Central memory CD8-positive, alpha-beta T cell (primary cell): Measurements from ENCODE around the gene TMEM234.

ENCODE experiments used
- ATAC-seq: fragments of 150-1000 bp; cut with Tn5 transposase; replicated peaks from 2 replicates; pipeline ENCODE4 v1.10.0; 2022; ENCODE audit warnings: mild to moderate bottlenecking, moderate FRiP score, moderate number of reproducible peaks; ENCODE audit not compliant: poor library complexity, severe bottlenecking; ENCODE audit errors: extremely low read depth
- DNase-seq, 2 donors: peaks; one replicate each; pipeline ENCODE4 v3.0.0; 2021; ENCODE audit warnings: low spot score in 2 of 2
- H3K27ac Mint-ChIP-seq: one replicate; pipeline ENCODE4 v1.8.0; 2022; ENCODE audit warnings: low read depth, mild to moderate bottlenecking, moderate library complexity, mixed read lengths
- H3K27me3 Mint-ChIP-seq: one replicate; pipeline ENCODE4 v1.8.0; 2022; ENCODE audit warnings: mixed read lengths
- H3K36me3 Mint-ChIP-seq: one replicate; pipeline ENCODE4 v1.8.0; 2022; ENCODE audit warnings: mild to moderate bottlenecking, moderate library complexity, mixed read lengths; ENCODE audit not compliant: insufficient read depth
- H3K4me1 Mint-ChIP-seq: one replicate; pipeline ENCODE4 v1.8.0; 2022; ENCODE audit warnings: mixed read lengths
- H3K4me3 Mint-ChIP-seq: one replicate; pipeline ENCODE4 v1.8.0; 2022; ENCODE audit warnings: mild to moderate bottlenecking, moderate library complexity, mixed read lengths
- H3K9me3 Mint-ChIP-seq: one replicate; pipeline ENCODE4 v1.8.0; 2022; ENCODE audit warnings: mixed read lengths

Gene TMEM234

DNA sequence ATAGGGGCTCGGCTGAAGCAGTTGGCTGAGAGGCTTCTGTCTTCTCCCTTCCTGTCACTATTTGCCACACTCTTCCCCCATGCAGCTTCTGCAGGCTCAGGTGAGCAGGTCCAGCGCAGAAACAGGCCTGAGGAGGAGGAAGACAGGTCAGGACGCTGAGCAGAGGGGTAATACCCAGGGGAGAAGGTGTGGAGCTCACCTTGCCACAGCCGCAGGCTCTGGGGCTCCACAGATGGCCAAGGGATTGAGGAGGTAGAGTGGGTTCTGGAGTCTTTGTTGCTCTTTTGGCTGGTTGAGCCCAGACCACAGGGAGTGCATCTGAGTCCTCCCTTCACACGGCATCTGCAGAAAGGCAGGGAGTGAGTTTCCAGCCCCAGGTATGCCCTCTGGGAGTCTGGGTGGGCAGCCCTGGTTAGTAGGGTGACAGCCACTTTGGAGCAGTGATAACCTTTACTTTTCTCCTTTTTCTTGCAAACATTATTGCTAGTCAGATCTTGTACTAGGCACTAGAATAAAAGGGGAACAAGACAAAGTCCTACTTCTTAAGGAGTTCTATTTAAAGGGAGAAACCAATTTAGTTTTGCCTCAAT lies 9.8 kb upstream of the TMEM234 start:
- H3K9me3 Mint-ChIP-seq, result no peaks in the 10 kb centered on the region
- H3K36me3 Mint-ChIP-seq, result peaks cover 38% of the 10 kb centered on the region
- DNase-seq (no peak), ATAC-seq (no peak)
- H3K27me3 Mint-ChIP-seq, result no peaks in the 10 kb centered on the region
- no peak overlapping the region for H3K27ac Mint-ChIP-seq
- no peak overlapping the region for H3K4me3 Mint-ChIP-seq
- peaks cover 6% of the 10 kb centered on the region for H3K4me1 Mint-ChIP-seq

DNA sequence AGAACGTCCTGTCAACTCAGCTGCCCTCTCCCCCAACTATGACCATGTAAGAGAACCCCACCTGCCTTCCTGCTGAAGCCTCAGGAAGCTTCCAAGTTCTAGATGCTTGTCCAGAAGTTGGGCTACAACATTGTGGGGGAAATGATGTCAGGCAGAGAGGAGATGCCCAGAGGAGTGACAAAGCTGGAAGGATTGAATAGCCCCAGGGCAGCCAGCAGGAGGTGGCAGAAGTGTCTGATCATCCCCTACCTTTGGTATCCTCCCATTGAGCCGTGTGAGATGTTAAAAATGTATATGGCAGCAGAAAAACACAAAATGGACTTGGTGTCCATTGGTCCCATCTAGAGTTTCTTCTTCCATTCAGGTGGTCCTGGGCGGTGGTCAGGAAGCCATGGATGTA lies 6.6 kb upstream of the TMEM234 start:
- no peaks in the 10 kb centered on the region for H3K9me3 Mint-ChIP-seq
- no peak overlapping the region for H3K27ac Mint-ChIP-seq
- no peak overlapping the region for H3K4me3 Mint-ChIP-seq
- DNase-seq, result no peak
- no peak for ATAC-seq
- H3K27me3 Mint-ChIP-seq, result no peaks in the 10 kb centered on the region
- H3K4me1 Mint-ChIP-seq, result peaks cover 13% of the 10 kb centered on the region
- H3K36me3 Mint-ChIP-seq, result peaks cover 58% of the 10 kb centered on the region

DNA sequence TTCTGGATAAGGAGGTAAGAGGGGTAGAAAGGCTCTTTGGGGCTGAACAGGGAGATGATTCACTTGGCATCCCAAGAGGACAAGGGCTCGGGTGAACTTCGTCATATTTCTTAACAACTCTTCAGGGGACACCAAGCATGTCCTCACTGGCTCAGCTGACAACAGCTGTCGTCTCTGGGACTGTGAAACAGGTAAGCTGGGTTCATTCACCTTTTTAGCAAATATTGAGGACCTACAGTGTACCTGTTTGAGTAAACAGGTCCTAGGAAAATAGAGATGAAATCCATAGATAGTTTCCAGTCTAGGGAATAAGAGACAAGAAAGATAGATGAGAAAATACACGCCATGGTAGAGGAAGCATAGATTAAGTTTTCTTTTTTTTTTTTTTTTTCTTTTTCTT lies 2.1 kb upstream of the TMEM234 start:
- H3K4me1 Mint-ChIP-seq, result peaks cover 30% of the 10 kb centered on the region
- H3K27ac Mint-ChIP-seq, result no peak overlapping the region

DNA sequence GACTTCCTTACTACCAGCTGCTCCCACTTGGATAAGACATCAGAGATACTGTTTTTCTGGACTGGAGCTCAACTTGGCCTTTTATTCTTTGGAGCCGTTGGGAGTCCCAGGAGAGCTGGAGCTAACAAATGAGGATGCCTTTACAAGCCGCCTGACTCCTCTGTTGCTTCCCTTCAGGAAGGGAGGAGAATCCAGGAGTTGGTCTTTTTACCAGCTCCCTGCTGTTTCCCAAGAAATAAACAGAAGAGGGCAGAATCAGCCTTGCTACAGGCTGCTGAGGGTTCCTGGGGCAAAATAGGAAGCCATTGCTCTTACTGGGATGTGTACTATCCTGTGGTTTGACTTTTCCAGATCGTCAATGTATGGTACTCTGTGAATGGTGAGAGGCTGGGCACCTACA lies 1.5 kb upstream of the TMEM234 start:
- Mint-ChIP-seq H3K27me3 (no peaks in the 10 kb centered on the region), H3K4me1 (peaks cover 30% of the 10 kb centered on the region), H3K4me3 (peak overlapping the region; percentile 49), H3K27ac (no peak overlapping the region), H3K9me3 (no peaks in the 10 kb centered on the region), H3K36me3 (peaks cover 49% of the 10 kb centered on the region)
- DNase-seq, result no peak
- ATAC-seq, result no peak

More for the DNA sequence above, 2.1 kb upstream of the TMEM234 start:
- Mint-ChIP-seq H3K36me3 (peaks cover 53% of the 10 kb centered on the region), H3K4me3 (peak overlapping the region; percentile 49), H3K9me3 (no peaks in the 10 kb centered on the region), H3K27me3 (no peaks in the 10 kb centered on the region)
- ATAC-seq (no peak), DNase-seq (no peak)

DNA sequence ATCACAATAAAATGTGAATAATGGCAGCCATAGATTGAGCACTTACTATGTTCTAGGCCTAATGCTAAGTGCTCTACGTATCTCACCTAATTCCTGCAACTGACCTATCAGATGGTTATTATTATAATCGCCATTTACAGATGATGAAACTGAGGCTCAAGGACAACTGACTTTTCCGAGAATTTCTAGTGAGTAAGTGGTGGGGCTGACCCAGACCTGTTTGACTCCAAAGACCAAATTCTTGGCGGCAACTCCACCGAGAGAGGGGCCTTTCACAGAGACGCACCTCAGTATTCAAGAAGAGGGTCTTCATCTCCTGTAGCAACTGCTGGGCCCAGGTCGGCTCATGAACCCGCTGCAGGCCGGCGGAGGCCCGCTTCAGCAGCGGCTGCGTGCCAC lies 573 bp downstream of the TMEM234 start:
- peaks cover 35% of the 10 kb centered on the region for H3K36me3 Mint-ChIP-seq
- H3K27me3 Mint-ChIP-seq, result no peaks in the 10 kb centered on the region
- no peak for ATAC-seq
- peaks cover 24% of the 10 kb centered on the region for H3K4me1 Mint-ChIP-seq
- peak overlapping the region; percentile 88 for H3K4me3 Mint-ChIP-seq
- peak overlapping the region; percentile 95 for H3K27ac Mint-ChIP-seq
- no peaks in the 10 kb centered on the region for H3K9me3 Mint-ChIP-seq
- no peak for DNase-seq

DNA sequence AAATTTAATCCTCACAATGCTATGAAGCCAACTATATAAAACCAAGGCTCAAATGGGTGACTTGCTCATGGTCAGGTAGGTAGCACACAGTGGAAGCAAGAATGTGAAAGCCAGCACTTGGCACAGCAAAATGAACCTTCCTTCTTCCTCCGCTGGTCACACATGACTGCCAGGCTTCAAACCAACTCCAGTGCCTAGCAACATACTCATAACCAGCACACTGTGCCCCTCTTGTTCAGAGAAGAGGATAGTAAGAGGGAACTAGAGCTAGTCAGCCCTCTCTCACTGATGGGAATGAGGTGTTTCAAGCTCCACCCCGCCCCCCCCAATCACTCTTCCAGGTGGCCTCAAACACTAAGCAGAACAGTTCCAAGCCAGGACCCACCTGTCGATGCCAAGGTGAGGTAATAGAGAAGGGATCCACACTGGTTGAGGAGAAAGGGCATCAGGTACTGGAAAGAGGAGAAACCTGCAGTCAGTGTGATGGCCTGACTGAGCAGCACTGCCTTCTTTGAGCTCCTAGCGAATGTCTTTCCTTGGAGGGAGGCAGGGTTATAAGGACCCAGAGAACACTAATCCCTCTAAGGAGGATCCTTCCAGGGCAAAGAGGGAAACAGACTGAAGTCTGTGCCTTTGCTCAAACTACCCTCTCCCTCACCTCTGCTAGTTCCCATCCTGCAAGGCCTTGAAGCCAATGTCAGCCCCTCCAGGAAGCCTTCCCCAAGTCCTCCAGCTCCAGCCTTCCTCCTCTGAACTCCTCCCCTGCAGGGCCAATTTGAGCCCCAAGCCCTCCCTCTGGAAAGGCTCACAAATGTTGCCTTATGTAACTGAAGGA lies 1.2 kb downstream of the TMEM234 start:
- DNase-seq (no peak), ATAC-seq (no peak)
- peak overlapping the region; percentile 88 for H3K4me3 Mint-ChIP-seq
- peaks cover 29% of the 10 kb centered on the region for H3K36me3 Mint-ChIP-seq
- H3K27me3 Mint-ChIP-seq, result no peaks in the 10 kb centered on the region
- H3K9me3 Mint-ChIP-seq, result no peaks in the 10 kb centered on the region
- peaks cover 24% of the 10 kb centered on the region for H3K4me1 Mint-ChIP-seq
- peak overlapping the region; percentile 95 for H3K27ac Mint-ChIP-seq

DNA sequence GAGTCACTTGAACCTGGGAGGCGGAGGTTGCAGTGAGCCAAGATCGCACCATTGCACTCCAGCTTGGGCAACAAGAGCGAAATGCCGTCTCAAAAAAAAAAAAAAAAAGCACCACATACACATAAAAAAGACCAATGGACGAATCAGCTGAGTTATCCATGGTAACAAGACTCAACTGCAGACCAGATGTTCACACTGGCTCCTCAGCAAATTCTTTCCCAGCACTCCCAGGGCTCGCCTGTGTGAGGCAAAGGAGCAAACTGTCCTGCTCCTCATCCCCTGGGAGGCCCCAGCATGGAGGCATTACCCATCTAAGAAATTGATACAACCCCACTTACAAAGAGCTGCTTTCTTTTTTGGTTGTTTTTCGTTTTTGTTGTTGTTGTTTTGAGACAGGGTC lies 3.1 kb downstream of the TMEM234 start:
- H3K9me3 Mint-ChIP-seq, result no peaks in the 10 kb centered on the region
- peaks cover 19% of the 10 kb centered on the region for H3K36me3 Mint-ChIP-seq
- no peak overlapping the region for H3K27ac Mint-ChIP-seq
- peaks cover 29% of the 10 kb centered on the region for H3K4me1 Mint-ChIP-seq
- ATAC-seq (no peak), DNase-seq (no peak)
- H3K4me3 Mint-ChIP-seq, result no peak overlapping the region
- no peaks in the 10 kb centered on the region for H3K27me3 Mint-ChIP-seq

DNA sequence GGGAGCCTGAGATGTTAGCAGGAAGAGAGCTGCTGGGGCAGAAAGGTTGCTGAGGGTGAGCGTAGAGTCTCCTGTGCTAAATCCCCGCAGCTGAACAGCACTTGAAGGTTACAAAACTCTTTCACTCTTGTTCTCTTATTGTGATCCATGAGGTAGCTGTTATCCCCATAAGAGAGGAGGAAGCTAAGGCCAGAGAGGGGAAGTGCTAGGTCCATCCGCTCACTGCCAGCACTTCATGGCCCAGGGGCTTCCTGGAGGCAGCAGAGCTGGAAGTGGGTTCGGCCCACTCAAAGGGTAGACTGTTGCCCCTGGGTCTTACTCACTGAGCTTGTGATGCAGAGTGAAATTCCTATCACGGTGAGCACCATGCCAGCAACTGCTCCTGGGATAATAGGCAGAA lies 5.6 kb downstream of the TMEM234 start:
- DNase-seq, result no peak
- no peaks in the 10 kb centered on the region for H3K27me3 Mint-ChIP-seq
- peaks cover 11% of the 10 kb centered on the region for H3K36me3 Mint-ChIP-seq
- H3K4me1 Mint-ChIP-seq, result peaks cover 18% of the 10 kb centered on the region
- no peaks in the 10 kb centered on the region for H3K9me3 Mint-ChIP-seq
- ATAC-seq, result no peak
- no peak overlapping the region for H3K4me3 Mint-ChIP-seq
- no peak overlapping the region for H3K27ac Mint-ChIP-seq

DNA sequence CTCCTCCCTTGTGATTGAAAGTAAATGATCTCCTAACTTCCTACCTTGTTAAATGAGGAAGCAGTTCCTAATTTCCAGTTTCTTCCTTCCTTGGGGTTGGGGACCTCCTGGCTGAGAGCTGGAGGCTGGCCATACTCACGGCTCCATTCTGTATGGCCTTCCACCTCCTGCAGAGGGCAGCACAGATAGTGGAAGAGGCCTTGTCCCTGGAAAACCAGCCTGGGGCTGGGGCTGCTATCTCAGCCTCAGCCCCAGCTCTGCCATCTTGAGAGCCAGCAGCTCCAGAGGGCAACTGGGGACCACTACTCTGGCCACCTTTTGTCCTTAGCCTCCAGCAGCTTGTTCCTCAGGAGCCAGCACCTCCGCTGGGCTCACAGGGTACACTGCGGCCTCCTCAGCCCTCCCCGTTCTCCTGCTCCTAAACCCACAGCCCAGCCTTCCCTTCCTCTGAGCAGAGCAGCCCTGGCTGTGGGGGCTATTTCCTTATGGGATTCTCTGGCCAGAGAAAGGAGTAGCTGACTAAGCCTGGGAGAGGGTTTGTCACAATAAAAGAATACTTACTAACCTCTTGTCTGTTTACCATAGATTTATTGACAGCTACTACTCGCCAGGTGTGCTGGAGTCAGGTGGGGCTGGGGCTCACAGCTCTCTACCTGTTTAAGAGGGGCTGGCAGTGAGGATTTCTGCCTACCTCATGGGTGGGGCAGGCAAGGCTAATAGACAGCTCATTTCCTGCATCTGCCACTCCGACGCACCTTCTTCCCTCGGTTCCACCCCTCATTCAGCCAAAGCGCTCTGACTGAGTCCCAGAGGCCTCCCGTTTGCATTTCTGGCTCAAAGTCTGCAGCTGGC lies 6.3 kb downstream of the TMEM234 start:
- Mint-ChIP-seq H3K36me3 (peaks cover 11% of the 10 kb centered on the region), H3K9me3 (no peaks in the 10 kb centered on the region), H3K4me1 (peaks cover 11% of the 10 kb centered on the region), H3K4me3 (no peak overlapping the region), H3K27me3 (no peaks in the 10 kb centered on the region), H3K27ac (no peak overlapping the region)
- no peak for ATAC-seq
- peak; percentile 26 for DNase-seq

DNA sequence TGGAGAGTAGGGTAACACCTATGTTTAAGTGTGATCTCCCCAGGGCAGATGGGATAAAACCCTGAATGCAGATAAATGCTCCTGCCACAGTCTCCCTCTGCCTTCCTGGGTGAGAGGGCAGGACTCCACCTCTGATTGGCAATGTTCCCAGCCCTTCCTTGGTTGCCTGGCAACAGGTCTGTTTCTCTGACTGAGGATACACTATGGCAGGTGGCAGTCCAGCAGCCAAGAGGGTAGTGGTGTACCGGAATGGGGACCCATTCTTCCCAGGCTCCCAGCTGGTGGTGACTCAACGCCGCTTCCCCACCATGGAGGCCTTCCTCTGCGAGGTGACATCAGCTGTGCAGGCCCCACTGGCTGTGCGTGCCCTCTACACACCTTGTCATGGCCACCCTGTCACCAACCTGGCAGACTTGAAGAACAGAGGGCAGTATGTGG lies 13.2 kb downstream of the TMEM234 start, which contains the start of gene DCDC2B:
Gene DCDC2B, plus strand, starts transcription at position 199 of the 438 bp plus-strand sequence. Its CDS starts 5 bp downstream, at position 204.
- Mint-ChIP-seq H3K9me3 (no peaks in the 10 kb centered on the region), H3K27me3 (no peaks in the 10 kb centered on the region), H3K27ac (peak within 1 kb of the TSS; percentile 25), H3K36me3 (peaks cover 2% of the 10 kb centered on the region), H3K4me3 (no peak within 1 kb of the TSS), H3K4me1 (peaks cover 11% of the 10 kb centered on the region)
- ATAC-seq, result no peak
- DNase-seq, result no peak

DNA sequence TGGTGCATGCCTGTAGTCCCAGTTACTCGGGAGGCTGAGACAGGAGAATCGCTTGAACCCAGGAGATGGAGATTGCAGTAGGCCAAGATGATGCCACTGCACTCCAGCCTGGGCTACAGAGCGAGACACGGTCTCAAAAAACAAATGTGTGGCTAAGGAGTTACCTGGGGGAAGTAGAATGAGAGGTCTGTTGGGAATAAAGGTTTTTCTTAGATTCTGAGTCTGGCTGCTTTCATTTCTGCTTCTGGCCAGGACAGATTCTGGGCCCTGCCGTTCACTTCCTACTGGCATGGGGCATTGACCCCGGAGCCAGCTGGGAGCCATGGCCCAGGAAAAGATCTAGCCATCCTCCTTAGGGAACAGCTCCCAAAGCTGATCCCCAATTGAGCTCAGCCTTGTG lies 13.7 kb downstream of the TMEM234 start:
- H3K27me3 Mint-ChIP-seq, result no peaks in the 10 kb centered on the region
- no peaks in the 10 kb centered on the region for H3K9me3 Mint-ChIP-seq
- H3K27ac Mint-ChIP-seq, result no peak overlapping the region
- ATAC-seq (no peak), DNase-seq (no peak)
- peaks cover 2% of the 10 kb centered on the region for H3K36me3 Mint-ChIP-seq
- H3K4me1 Mint-ChIP-seq, result peaks cover 11% of the 10 kb centered on the region
- H3K4me3 Mint-ChIP-seq, result no peak overlapping the region
